Measurements from ENCODE around the gene TSPAN9. TPM values are rescaled to one million over a fixed set of nuclear protein-coding genes. Genes with fewer than 3 reads are reported as not detected.

Gene TSPAN9
- total and polyA plus RNA-seq, 9 donors, result 24.9 to 72.3 (median 55.7) TPM

DNA sequence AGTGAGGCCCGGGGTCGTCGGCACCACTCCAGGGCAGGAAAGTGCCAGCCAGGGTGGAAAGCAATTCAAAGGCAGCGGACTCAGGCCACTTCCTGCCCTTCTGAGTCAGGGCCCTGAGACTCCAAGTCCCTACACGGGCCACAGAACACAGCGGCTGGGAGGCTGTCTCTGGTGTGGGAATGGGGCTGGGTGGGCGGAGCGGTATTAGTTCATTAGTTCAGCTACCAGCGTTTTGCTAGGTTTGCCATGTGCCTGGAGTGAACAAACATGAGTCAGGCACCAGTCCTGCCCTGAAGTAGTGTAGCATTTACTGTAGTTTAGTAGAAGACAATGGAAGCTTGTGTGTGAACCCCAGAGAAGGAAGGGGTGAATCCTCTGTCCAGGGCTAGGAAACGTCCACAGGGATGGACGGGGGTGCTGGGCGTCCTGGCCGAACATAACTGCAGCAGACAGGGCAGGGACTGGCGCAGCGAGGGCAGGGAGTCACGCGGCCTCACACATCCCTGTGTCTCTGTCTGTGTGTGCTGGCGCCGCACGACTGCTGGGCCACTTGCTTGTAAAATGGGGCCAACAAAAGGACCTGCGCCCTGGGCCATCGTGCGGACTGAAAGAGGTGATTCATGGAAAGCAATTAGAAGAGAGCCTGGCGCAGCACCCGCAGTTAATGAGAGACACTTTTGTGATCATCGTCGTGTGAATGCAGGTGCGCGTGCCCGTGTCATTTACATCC lies 227.4 kb downstream of the TSPAN9 start:
- TF ChIP-seq POLR2A (IDR thresholded peaks at IDR 0.05), result no peak
- TF ChIP-seq EP300 (IDR thresholded peaks at IDR 0.05), result no peak
- TF ChIP-seq, protein P1, sequence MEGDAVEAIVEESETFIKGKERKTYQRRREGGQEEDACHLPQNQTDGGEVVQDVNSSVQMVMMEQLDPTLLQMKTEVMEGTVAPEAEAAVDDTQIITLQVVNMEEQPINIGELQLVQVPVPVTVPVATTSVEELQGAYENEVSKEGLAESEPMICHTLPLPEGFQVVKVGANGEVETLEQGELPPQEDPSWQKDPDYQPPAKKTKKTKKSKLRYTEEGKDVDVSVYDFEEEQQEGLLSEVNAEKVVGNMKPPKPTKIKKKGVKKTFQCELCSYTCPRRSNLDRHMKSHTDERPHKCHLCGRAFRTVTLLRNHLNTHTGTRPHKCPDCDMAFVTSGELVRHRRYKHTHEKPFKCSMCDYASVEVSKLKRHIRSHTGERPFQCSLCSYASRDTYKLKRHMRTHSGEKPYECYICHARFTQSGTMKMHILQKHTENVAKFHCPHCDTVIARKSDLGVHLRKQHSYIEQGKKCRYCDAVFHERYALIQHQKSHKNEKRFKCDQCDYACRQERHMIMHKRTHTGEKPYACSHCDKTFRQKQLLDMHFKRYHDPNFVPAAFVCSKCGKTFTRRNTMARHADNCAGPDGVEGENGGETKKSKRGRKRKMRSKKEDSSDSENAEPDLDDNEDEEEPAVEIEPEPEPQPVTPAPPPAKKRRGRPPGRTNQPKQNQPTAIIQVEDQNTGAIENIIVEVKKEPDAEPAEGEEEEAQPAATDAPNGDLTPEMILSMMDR (IDR thresholded peaks at IDR 0.05), result no peak
- Histone ChIP-seq H3K4me1 (ENCODE audit: insufficient read depth) (no peaks in the 10 kb centered on the region), H3K9me3 (no peaks in the 10 kb centered on the region), H3K27me3 (no peaks in the 10 kb centered on the region), H3K27ac (no peak overlapping the region), H3K4me3 (no peak overlapping the region), H3K36me3 (no peaks in the 10 kb centered on the region)
- no peak for DNase-seq
- 84 to 88% (median 85%) methylated on average over 30 of the region's 30 CpGs for WGBS, 3 donors
- intact Hi-C loops (cut with DNase I), result loop anchor here (5.0 to 10.0 kb wide), 7 partner anchors 340 to 970 kb away; partner anchors contain the start of gene CCND2 (in 1 of the 4)

DNA sequence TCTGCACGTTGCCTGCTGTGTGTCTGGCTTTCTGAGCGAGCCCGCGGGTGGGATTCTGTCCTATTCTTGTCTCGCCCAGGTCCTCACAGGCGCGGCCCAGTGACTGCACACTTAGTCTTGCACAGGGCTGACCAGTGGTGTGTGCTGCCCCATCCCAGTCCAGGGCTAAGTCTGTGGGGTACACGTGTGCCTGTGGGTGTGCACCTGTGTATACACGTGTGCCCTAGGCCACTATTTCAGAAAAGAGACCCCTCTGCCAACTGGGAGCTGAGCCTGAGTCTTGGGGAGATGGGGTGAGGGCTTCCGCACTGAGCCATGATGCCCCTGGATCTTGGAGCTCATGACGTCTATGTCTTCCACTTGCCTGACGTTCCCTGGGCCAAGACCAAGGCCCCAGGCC lies 228.3 kb downstream of the TSPAN9 start:
- WGBS, 3 donors, result 92 to 96% (median 94%) methylated on average over 12 of the region's 12 CpGs
- Histone ChIP-seq H3K4me3 (no peak overlapping the region), H3K36me3 (no peaks in the 10 kb centered on the region), H3K4me1 (ENCODE audit: insufficient read depth) (no peaks in the 10 kb centered on the region), H3K9me3 (no peaks in the 10 kb centered on the region), H3K27ac (no peak overlapping the region), H3K27me3 (no peaks in the 10 kb centered on the region)
- TF ChIP-seq, protein P1 (IDR thresholded peaks at IDR 0.05), result no peak
- intact Hi-C loops (cut with DNase I), result loop anchor here in 3 of 4 donors (10.0 kb wide), 5 partner anchors 339 to 969 kb away; partner anchors contain the start of gene CCND2 (in 1 of the 3)
- DNase-seq, result no peak

DNA sequence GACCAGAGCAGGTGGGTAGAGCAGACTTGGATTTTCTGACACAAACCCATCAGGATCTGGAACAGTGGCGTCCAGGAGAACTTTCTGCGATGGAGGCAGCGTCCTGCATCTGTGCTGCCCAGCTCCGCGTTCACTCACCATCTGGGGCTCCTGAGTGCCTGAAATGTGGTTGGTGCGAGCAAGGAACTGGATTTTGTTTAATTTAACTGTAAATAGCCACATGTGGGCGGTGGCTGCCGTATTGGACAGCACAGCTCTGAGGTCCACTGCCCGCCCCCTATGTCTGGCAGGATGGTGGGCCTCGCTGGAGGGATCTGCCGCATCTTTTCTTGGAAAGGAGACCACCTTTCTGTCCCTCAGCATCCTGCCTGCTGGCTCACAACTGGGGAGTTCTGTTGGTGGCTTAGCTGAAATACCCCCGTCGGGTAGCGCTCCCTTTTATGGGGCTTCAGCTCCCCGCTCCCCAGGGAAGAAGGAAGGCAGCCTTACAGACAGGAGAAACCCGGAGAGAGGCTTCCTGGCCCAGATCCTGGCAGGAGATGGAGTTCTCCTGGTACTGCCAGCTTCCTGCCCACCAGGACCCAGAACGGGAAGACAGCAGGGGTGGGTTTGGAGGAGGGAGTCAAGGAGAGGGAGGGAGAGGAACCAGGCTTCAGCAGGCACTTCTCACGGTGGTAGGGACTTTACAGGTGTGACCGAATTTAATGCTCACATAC lies 228.9 kb downstream of the TSPAN9 start:
- Histone ChIP-seq H3K9me3 (no peaks in the 10 kb centered on the region), H3K4me3 (no peak overlapping the region), H3K27ac (no peak overlapping the region), H3K4me1 (ENCODE audit: insufficient read depth) (no peaks in the 10 kb centered on the region), H3K27me3 (no peaks in the 10 kb centered on the region), H3K36me3 (no peaks in the 10 kb centered on the region)
- DNase-seq, result no peak
- TF ChIP-seq EP300 (IDR thresholded peaks at IDR 0.05), result no peak
- TF ChIP-seq, protein P1 (IDR thresholded peaks at IDR 0.05), result no peak
- TF ChIP-seq POLR2A (IDR thresholded peaks at IDR 0.05), result no peak
- WGBS, 3 donors, result 88 to 93% (median 91%) methylated on average over 19 of the region's 19 CpGs
- intact Hi-C loops (cut with DNase I), result loop anchor here in 3 of 4 donors (10.0 kb wide), 5 partner anchors 339 to 969 kb away; partner anchors contain the start of gene CCND2 (in 1 of the 3)

DNA sequence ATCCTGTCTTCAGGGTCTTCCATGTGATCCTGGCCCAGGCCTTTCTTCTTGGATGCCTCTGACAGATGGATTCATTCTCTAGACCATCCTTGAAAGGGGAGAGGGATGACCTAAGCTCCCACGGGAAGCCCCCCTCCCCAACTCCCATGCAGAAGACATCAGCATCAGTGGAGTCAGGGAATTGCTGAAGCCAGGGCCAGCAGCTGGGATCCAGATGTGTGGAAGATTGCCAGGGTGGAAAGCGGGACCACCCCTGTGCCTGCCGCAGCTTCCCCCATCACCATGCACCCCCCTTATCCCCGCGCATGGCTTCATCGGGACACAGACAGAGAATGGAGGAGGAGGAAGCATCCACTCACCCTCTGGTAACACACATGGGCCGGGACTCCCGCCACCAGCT lies 230.2 kb downstream of the TSPAN9 start:
- 5 to 19% (median 9%) methylated on average over 8 of the region's 8 CpGs for WGBS, 3 donors

More for the DNA sequence above, 230.2 kb downstream of the TSPAN9 start:
- no peaks in the 10 kb centered on the region for H3K36me3 ChIP-seq
- TF ChIP-seq, protein P1 (IDR thresholded peaks at IDR 0.05), result no peak
- TF ChIP-seq EP300 (IDR thresholded peaks at IDR 0.05) (no peak), POLR2A (IDR thresholded peaks at IDR 0.05) (no peak)
- no peaks in the 10 kb centered on the region for H3K4me1 ChIP-seq (ENCODE audit: insufficient read depth)
- no peaks in the 10 kb centered on the region for H3K9me3 ChIP-seq
- H3K4me3 ChIP-seq, result no peak overlapping the region
- no peaks in the 10 kb centered on the region for H3K27me3 ChIP-seq
- intact Hi-C loops (cut with DNase I), result loop anchor here in 3 of 4 donors (10.0 kb wide), 5 partner anchors 337 to 967 kb away; partner anchors contain the start of gene CCND2 (in 1 of the 3)
- H3K27ac ChIP-seq, result no peak overlapping the region
- DNase-seq, result no peak
